NCI-H82 (cell line): ENCODE results near the gene ARL6IP5.

ENCODE experiments used
- DNase-seq: peaks from one replicate; lab custom pipeline; 2025; lab: John Stamatoyannopoulos, UW

The ARL6IP5 gene

GRCh38 chr3:69085833-69086722 lies 1.3 kb downstream of the ARL6IP5 start:
- DNase-seq: peak; percentile 95

- DNase-seq: no peak
These were observed 2.5 kb downstream of the ARL6IP5 start for GRCh38 chr3:69087030-69087791.

GRCh38 chr3:69088063-69088462 lies 3.3 kb downstream of the ARL6IP5 start:
- peak; percentile 50 for DNase-seq

GRCh38 chr3:69090021-69090420 lies 5.3 kb downstream of the ARL6IP5 start:
- DNase-seq: no peak

- no peak for DNase-seq
These were observed 6.8 kb downstream of the ARL6IP5 start for GRCh38 chr3:69091389-69092029.

GRCh38 chr3:69092030-69092516 lies 7.3 kb downstream of the ARL6IP5 start:
- no peak for DNase-seq

- DNase-seq: peak; percentile 82
These were observed 9.9 kb downstream of the ARL6IP5 start for GRCh38 chr3:69094467-69095205.

GRCh38 chr3:69095636-69096035 lies 10.9 kb downstream of the ARL6IP5 start:
- DNase-seq: no peak

- DNase-seq: no peak
These were observed 11.6 kb downstream of the ARL6IP5 start for GRCh38 chr3:69096299-69096698.

- DNase-seq: no peak
These were observed 12.8 kb downstream of the ARL6IP5 start for GRCh38 chr3:69097407-69098086.

- DNase-seq: no peak
These were observed 14.8 kb downstream of the ARL6IP5 start for GRCh38 chr3:69099576-69099975.

GRCh38 chr3:69102384-69102783 lies 17.6 kb downstream of the ARL6IP5 start:
- no peak for DNase-seq

GRCh38 chr3:69103123-69103522 lies 18.4 kb downstream of the ARL6IP5 start:
- no peak for DNase-seq

GRCh38 chr3:69104586-69104985 lies 19.8 kb downstream of the ARL6IP5 start:
- no peak for DNase-seq

GRCh38 chr3:69105320-69105719 lies 20.6 kb downstream of the ARL6IP5 start:
- DNase-seq: no peak

- peak; percentile 90 for DNase-seq
These were observed 23.1 kb downstream of the ARL6IP5 start for GRCh38 chr3:69107841-69108240.

GRCh38 chr3:69108811-69109210 lies 24.1 kb downstream of the ARL6IP5 start:
- DNase-seq: no peak

- DNase-seq: no peak
These were observed 26.3 kb downstream of the ARL6IP5 start for GRCh38 chr3:69110941-69111546.

- no peak for DNase-seq
These were observed 28.8 kb downstream of the ARL6IP5 start for GRCh38 chr3:69113536-69113935.

- no peak for DNase-seq
These were observed 31.0 kb downstream of the ARL6IP5 start for GRCh38 chr3:69115731-69116130.

- DNase-seq: no peak
These were observed 31.4 kb downstream of the ARL6IP5 start for GRCh38 chr3:69116162-69116561.
